Epidermal melanocyte (primary cell): ENCODE data around the gene ADAMTS5.

Experiments
- DNase-seq: peaks from one replicate; pipeline ENCODE4 v3.0.0; 2011; ENCODE audit warnings: low spot score; ENCODE audit not compliant: insufficient read length

The ADAMTS5 gene

GRCh38 chr21:26949830-26950229 lies 17.1 kb downstream of the ADAMTS5 start:
- DNase-seq: no peak

GRCh38 chr21:26948194-26948593 lies 18.7 kb downstream of the ADAMTS5 start:
- no peak for DNase-seq

- no peak for DNase-seq
These were observed 20.0 kb downstream of the ADAMTS5 start for GRCh38 chr21:26946744-26947446.

- DNase-seq: no peak
These were observed 20.8 kb downstream of the ADAMTS5 start for GRCh38 chr21:26945916-26946675.

- DNase-seq: no peak
These were observed 23.0 kb downstream of the ADAMTS5 start for GRCh38 chr21:26943921-26944320.

- no peak for DNase-seq
These were observed 25.5 kb downstream of the ADAMTS5 start for GRCh38 chr21:26941421-26941820.

GRCh38 chr21:26939601-26940111 lies 27.2 kb downstream of the ADAMTS5 start:
- no peak for DNase-seq

GRCh38 chr21:26936641-26937040 lies 30.2 kb downstream of the ADAMTS5 start:
- no peak for DNase-seq

- DNase-seq: no peak
These were observed 30.9 kb downstream of the ADAMTS5 start for GRCh38 chr21:26935977-26936376.

- no peak for DNase-seq
These were observed 32.5 kb downstream of the ADAMTS5 start for GRCh38 chr21:26934383-26934782.

GRCh38 chr21:26933448-26933847 lies 33.4 kb downstream of the ADAMTS5 start:
- DNase-seq: no peak

GRCh38 chr21:26925636-26926035 lies 41.3 kb downstream of the ADAMTS5 start:
- DNase-seq: no peak

GRCh38 chr21:26925122-26925521 lies 41.8 kb downstream of the ADAMTS5 start:
- DNase-seq: no peak

- DNase-seq: no peak
These were observed 42.9 kb downstream of the ADAMTS5 start for GRCh38 chr21:26923986-26924385.

GRCh38 chr21:26920055-26920454 lies 46.8 kb downstream of the ADAMTS5 start:
- DNase-seq: no peak

- DNase-seq: no peak
These were observed 48.4 kb downstream of the ADAMTS5 start for GRCh38 chr21:26918323-26919079.

GRCh38 chr21:26916799-26917198 lies 50.1 kb downstream of the ADAMTS5 start:
- no peak for DNase-seq

- DNase-seq: no peak
These were observed 52.3 kb downstream of the ADAMTS5 start for GRCh38 chr21:26914557-26914956.

GRCh38 chr21:26912466-26912865 lies 54.4 kb downstream of the ADAMTS5 start:
- DNase-seq: no peak

GRCh38 chr21:26909972-26910371 lies 56.9 kb downstream of the ADAMTS5 start:
- no peak for DNase-seq

GRCh38 chr21:26900980-26901379 lies 65.9 kb downstream of the ADAMTS5 start:
- DNase-seq: no peak

- DNase-seq: no peak
These were observed 74.7 kb downstream of the ADAMTS5 start for GRCh38 chr21:26892151-26892550.
